Natural killer cell (primary cell): Measurements from ENCODE around the gene BMPR1A. TPM values are rescaled to one million over a fixed set of nuclear protein-coding genes. Genes with fewer than 3 reads are reported as not detected.

Experiments used
- ATAC-seq, 3 donors: fragments of 150-1000 bp in 2 of 3; fragments of 200-7000 bp in 1 of 3; cut with Tn5 transposase; 1 replicate in 1 of 3; 2 replicates in 2 of 3; pipeline ENCODE4 v1.10.0; 2021; ENCODE audit warnings: mild to moderate bottlenecking in 2 of 3, moderate library complexity in 2 of 3
- DNase-seq, 2 donors: peaks; one replicate each; pipeline versions ENCODE4 v3.0.0 to v3.0.0-alpha.2; 2013 to 2021; ENCODE audit warnings: mixed read lengths in 1 of 2
- H3K27ac ChIP-seq: one replicate; pipeline ENCODE4 v1.5.1; 2013; ENCODE audit warnings: mild to moderate bottlenecking, low read length
- H3K27me3 ChIP-seq: one replicate; pipeline ENCODE4 v1.6.1; 2013; ENCODE audit warnings: low read length; ENCODE audit not compliant: control insufficient read depth, insufficient read depth
- H3K36me3 ChIP-seq: one replicate; pipeline ENCODE4 v1.6.1; 2013; ENCODE audit warnings: low read length; ENCODE audit not compliant: control insufficient read depth, insufficient read depth
- H3K4me1 ChIP-seq: one replicate; pipeline ENCODE4 v1.6.1; 2013; ENCODE audit warnings: low read length; ENCODE audit not compliant: control insufficient read depth, insufficient read depth
- H3K4me3 ChIP-seq: one replicate; pipeline ENCODE4 v1.5.1; 2013; ENCODE audit warnings: low read length
- H3K9me3 ChIP-seq: one replicate; pipeline ENCODE4 v1.6.1; 2013; ENCODE audit warnings: low read length; ENCODE audit not compliant: control insufficient read depth, insufficient read depth
- H3K27ac Mint-ChIP-seq, 2 donors: one replicate each; pipeline ENCODE4 v1.8.0; 2022; ENCODE audit warnings: mild to moderate bottlenecking in 2 of 2, mixed read lengths in 2 of 2, moderate library complexity in 1 of 2
- H3K27me3 Mint-ChIP-seq, 2 donors: one replicate each; pipeline ENCODE4 v1.8.0; 2022; ENCODE audit warnings: low read depth in 2 of 2, mixed read lengths in 2 of 2
- H3K36me3 Mint-ChIP-seq: one replicate; pipeline ENCODE4 v1.8.0; 2022; ENCODE audit warnings: mixed read lengths
- H3K4me1 Mint-ChIP-seq, 2 donors: one replicate each; pipeline ENCODE4 v1.8.0; 2022; ENCODE audit warnings: mixed read lengths in 2 of 2
- H3K4me3 Mint-ChIP-seq: one replicate; pipeline ENCODE4 v1.8.0; 2022; ENCODE audit warnings: mild to moderate bottlenecking, moderate library complexity, mixed read lengths
- H3K9me3 Mint-ChIP-seq, 2 donors: one replicate each; pipeline ENCODE4 v1.8.0; 2022; ENCODE audit warnings: mixed read lengths in 2 of 2
- CTCF ChIP-seq: fragments of 200-600 bp; IDR thresholded peaks from one replicate; pipeline ENCODE4 v1.8.0; 2022; ENCODE audit warnings: antibody characterized with exemption
- WGBS: methylation state at CpG from one replicate; pipeline ENCODE4 v1.1.7; 2013; ENCODE audit warnings: missing lambda C conversion rate; ENCODE audit not compliant: insufficient coverage; 5-methylcytosine and 5-hydroxymethylcytosine counted together
- intact Hi-C: fragments of 100-400 bp; cut with micrococcal nuclease; formaldehyde crosslinking; loops from one replicate; pipeline ENCODE4 v1.14.2; 2022
- total RNA-seq, 4 donors: library from RNA; stranded (reverse); fragments of 120-200 nt in 1 of 4; gene quantifications; one replicate each; pipeline versions ENCODE4 v1.2.3 to v1.2.4, GENCODE V29; 2013 to 2022

The BMPR1A gene
- total RNA-seq, 3 donors from 2014 or later (not counting 1 experiment from before 2014, with no cell fraction given), result 5.5 to 8.1 (median 7.7) TPM

GRCh38 chr10:86751477-86751876, 4.9 kb upstream of the BMPR1A start:
- H3K4me1 ChIP-seq, result peaks cover 7% of the 10 kb centered on the region
- ATAC-seq, result no peak
- Mint-ChIP-seq H3K27ac (no peak overlapping the region), H3K9me3 (no peaks in the 10 kb centered on the region), H3K4me1 (peaks cover 6 to 16% of the 10 kb centered on the region in 2 donors), H3K36me3 (no peaks in the 10 kb centered on the region), H3K4me3 (no peak overlapping the region), H3K27me3 (peaks cover 4 to 8% of the 10 kb centered on the region in 2 donors)
- no peaks in the 10 kb centered on the region for H3K9me3 ChIP-seq
- H3K4me3 ChIP-seq, result no peak overlapping the region
- intact Hi-C loops, result no loop called here
- TF ChIP-seq CTCF, result no peak
- WGBS, result 98% methylated on average over 15 of the region's 17 CpGs
- H3K27me3 ChIP-seq, result no peaks in the 10 kb centered on the region
- no peak for DNase-seq
- no peaks in the 10 kb centered on the region for H3K36me3 ChIP-seq
- no peak overlapping the region for H3K27ac ChIP-seq

GRCh38 chr10:86752311-86752710, 4.1 kb upstream of the BMPR1A start:
- ATAC-seq (no peak), DNase-seq (no peak)
- H3K27ac Mint-ChIP-seq, result no peak overlapping the region
- no peaks in the 10 kb centered on the region for H3K9me3 Mint-ChIP-seq
- Histone ChIP-seq H3K36me3 (no peaks in the 10 kb centered on the region), H3K4me3 (no peak overlapping the region), H3K27me3 (peaks cover 2% of the 10 kb centered on the region), H3K27ac (no peak overlapping the region), H3K4me1 (peaks cover 11% of the 10 kb centered on the region), H3K9me3 (no peaks in the 10 kb centered on the region)
- peaks cover 4 to 8% of the 10 kb centered on the region in 2 donors for H3K27me3 Mint-ChIP-seq
- peaks cover 7 to 18% of the 10 kb centered on the region in 2 donors for H3K4me1 Mint-ChIP-seq
- WGBS, result 88% methylated on average over 4 of the region's 4 CpGs
- intact Hi-C loops, result no loop called here
- no peak for TF ChIP-seq CTCF
- no peak overlapping the region for H3K4me3 Mint-ChIP-seq
- no peaks in the 10 kb centered on the region for H3K36me3 Mint-ChIP-seq

GRCh38 chr10:86753051-86753450, 3.4 kb upstream of the BMPR1A start:
- ATAC-seq (no peak), DNase-seq (no peak)
- H3K9me3 Mint-ChIP-seq, result no peaks in the 10 kb centered on the region
- H3K36me3 Mint-ChIP-seq, result no peaks in the 10 kb centered on the region
- H3K4me1 Mint-ChIP-seq, result peaks cover 15 to 21% of the 10 kb centered on the region in 2 donors
- WGBS, result 86% methylated on average over 1 of the region's 2 CpGs
- no peak overlapping the region for H3K27ac Mint-ChIP-seq
- Histone ChIP-seq H3K27ac (no peak overlapping the region), H3K9me3 (no peaks in the 10 kb centered on the region), H3K27me3 (peaks cover 9% of the 10 kb centered on the region), H3K4me3 (no peak overlapping the region), H3K4me1 (peaks cover 14% of the 10 kb centered on the region), H3K36me3 (no peaks in the 10 kb centered on the region)
- H3K27me3 Mint-ChIP-seq, result peaks cover 6 to 14% of the 10 kb centered on the region in 2 donors
- intact Hi-C loops, result no loop called here
- no peak overlapping the region for H3K4me3 Mint-ChIP-seq
- no peak for TF ChIP-seq CTCF
